Measurements from ENCODE around the gene FNDC11. TPM values are rescaled to one million over a fixed set of nuclear protein-coding genes. Genes with fewer than 3 reads are reported as not detected.

Gene FNDC11
- total RNA-seq, 2 experiments from 2014 or later, result 0.48 to 0.55 TPM

- H3K36me3 Mint-ChIP-seq, result peaks cover 11% of the 10 kb centered on the region
- H3K4me1 Mint-ChIP-seq, result peaks cover 6% of the 10 kb centered on the region
- H3K4me3 Mint-ChIP-seq, result no peak overlapping the region
- POLR2A ChIA-PET, result no interaction called here
- no peak for ATAC-seq (ENCODE audit: low read depth)
- no peaks in the 10 kb centered on the region for H3K9me3 Mint-ChIP-seq
- DNase-seq, result no peak
- H3K27ac Mint-ChIP-seq, result no peak overlapping the region
- peaks cover 4% of the 10 kb centered on the region for H3K27me3 Mint-ChIP-seq
These were observed 32.8 kb downstream of the FNDC11 start for GRCh38 chr20:63586797-63587196.

GRCh38 chr20:63587256-63587655 is 33.3 kb downstream of the FNDC11 start:
- POLR2A ChIA-PET, result interaction anchor here (1.2 kb wide), 1 partner anchor 13 kb away, joined by 5 read pairs; the partner anchor contains the start of gene HELZ2
- Mint-ChIP-seq H3K27me3 (peaks cover 4% of the 10 kb centered on the region), H3K4me1 (peaks cover 6% of the 10 kb centered on the region), H3K27ac (no peak overlapping the region), H3K9me3 (no peaks in the 10 kb centered on the region), H3K4me3 (no peak overlapping the region), H3K36me3 (peaks cover 11% of the 10 kb centered on the region)
- ATAC-seq (ENCODE audit: low read depth) (no peak), DNase-seq (no peak)

GRCh38 chr20:63587776-63588591 is 34.0 kb downstream of the FNDC11 start:
- Mint-ChIP-seq H3K4me3 (no peak overlapping the region), H3K9me3 (no peaks in the 10 kb centered on the region), H3K36me3 (peaks cover 11% of the 10 kb centered on the region), H3K27ac (no peak overlapping the region), H3K27me3 (peaks cover 4% of the 10 kb centered on the region), H3K4me1 (peaks cover 6% of the 10 kb centered on the region)
- POLR2A ChIA-PET, result interaction anchor here (1.0 to 1.2 kb wide), 2 partner anchors 14 to 67 kb away, joined by 3 to 5 read pairs; partner anchors contain the start of gene HELZ2
- DNase-seq, result no peak
- ATAC-seq (ENCODE audit: low read depth), result no peak

DNA sequence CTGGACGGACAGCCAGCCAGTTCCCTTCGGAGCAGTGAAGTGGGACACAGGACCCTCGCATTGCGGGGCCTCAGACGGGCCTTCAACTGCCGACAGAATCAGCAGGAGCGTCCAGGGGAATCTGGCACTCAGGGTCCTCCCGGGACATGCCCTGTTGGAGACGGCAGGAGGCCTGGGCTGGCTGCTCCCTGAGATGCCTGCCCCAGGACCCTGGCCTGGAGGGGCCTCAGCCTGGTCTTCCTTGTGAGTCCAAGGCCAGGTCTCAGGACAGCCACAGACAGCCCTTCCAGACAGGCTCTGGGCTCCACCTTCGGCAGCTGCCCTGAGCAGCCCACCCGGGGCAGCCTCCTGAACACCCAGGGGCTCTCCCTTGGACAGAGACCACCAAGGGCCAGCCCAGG is 34.7 kb downstream of the FNDC11 start:
- H3K27ac Mint-ChIP-seq, result no peak overlapping the region

DNA sequence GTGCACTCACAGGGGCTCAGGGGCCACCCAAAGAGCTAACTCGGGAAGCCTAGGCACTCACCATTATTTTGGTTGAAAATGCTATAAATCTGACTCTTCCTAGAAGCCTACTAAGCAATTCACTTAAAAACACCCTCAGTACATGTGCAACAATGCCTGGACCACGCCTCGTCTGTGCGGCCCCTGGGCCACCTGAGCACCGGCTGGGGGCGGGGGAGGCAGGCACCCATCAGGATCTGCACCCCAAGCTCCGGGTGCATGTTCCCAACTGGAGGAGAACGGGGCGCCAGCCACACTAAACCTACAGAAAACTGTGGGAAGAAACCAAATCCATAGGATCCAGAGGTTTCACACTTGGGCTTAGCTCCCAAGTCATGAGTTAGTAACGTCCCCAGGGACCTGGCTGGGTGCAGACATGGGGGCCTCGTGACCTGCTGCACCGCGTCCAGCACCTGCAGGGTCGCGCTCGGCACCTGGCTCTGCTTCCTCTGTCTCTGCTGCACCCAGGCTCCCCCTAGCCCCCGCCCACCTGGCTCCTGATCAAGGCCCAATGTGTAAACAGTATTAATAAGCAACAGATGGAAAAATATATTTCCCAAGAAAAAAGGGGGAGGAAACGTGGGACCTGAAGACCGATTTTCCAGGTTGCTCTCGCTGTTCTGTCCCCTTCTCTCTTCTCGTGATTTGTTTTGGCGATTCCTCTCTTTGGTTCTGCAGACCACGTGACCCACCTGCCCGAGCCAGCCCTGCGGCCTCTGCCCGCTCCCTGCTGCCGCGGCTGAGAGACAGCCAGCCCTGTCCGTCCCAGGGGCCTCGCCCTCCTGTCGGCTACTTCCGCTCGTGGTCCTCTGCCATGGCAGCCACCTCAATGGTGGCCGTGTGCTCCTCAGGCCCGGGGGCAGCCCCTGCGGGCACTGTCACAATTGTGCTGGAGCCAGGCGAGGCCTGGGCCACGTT is 35.6 kb downstream of the FNDC11 start:
- Mint-ChIP-seq H3K27ac (no peak overlapping the region), H3K27me3 (no peaks in the 10 kb centered on the region), H3K4me1 (peaks cover 6% of the 10 kb centered on the region), H3K36me3 (peaks cover 11% of the 10 kb centered on the region), H3K4me3 (no peak overlapping the region), H3K9me3 (no peaks in the 10 kb centered on the region)
- DNase-seq, result no peak
- POLR2A ChIA-PET, result no interaction called here
- ATAC-seq (ENCODE audit: low read depth), result no peak

More for the DNA sequence above, 34.7 kb downstream of the FNDC11 start:
- Mint-ChIP-seq H3K4me3 (no peak overlapping the region), H3K27me3 (no peaks in the 10 kb centered on the region), H3K36me3 (peaks cover 11% of the 10 kb centered on the region), H3K4me1 (peaks cover 6% of the 10 kb centered on the region), H3K9me3 (no peaks in the 10 kb centered on the region)
- POLR2A ChIA-PET, result interaction anchor here (1.0 kb wide), 1 partner anchor 68 kb away, joined by 3 read pairs; no protein-coding TSS in a partner anchor
- DNase-seq, result no peak
- no peak for ATAC-seq (ENCODE audit: low read depth)

DNA sequence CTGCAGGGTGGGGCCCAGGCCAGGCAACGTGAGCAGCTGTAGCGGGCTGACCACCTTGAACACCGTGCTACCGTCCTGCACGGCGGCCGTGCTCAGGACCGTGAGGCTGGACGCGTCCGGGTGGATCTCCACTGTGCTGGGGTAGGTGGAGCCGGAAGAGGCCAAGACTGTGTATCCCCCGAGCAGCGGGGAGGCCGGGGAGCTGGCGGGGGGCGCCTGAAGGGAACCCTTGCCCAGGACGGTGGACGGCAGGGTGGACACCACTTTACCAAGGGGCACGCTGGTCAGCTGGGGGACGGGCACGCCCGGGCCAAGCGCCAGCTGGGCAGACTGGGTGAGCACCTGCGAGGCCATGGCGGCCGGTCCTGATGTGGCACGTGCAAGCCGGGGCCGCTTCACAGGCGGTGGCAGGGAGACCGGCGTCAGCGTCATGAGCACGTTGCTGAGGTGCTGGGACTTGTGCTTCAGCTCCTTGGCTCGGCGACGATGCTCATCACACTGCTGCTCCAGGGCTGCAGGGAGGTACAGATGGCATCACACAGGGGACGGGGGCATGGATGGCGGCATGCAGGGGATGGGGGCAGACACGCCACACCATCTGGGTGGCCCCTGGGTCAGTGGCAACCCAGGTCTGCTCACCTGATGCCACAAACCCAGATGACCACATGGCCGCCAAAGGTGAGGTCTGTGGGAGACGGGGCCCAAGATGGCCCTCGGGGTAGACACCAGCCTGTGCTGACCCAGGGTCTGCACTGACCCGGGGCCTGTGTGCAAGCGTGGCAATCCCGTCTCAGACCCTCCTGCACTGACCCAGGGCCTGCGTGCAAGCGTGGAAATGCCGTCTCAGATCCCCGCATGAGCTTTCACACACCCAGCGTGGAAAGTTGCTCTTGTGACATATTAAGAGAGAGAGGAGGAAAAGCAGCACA is 36.5 kb downstream of the FNDC11 start:
- no peak overlapping the region for H3K27ac Mint-ChIP-seq
- no peak for ATAC-seq (ENCODE audit: low read depth)
- H3K4me3 Mint-ChIP-seq, result no peak overlapping the region
- POLR2A ChIA-PET, result no interaction called here
- no peaks in the 10 kb centered on the region for H3K27me3 Mint-ChIP-seq
- no peak for DNase-seq
- H3K9me3 Mint-ChIP-seq, result no peaks in the 10 kb centered on the region
- H3K4me1 Mint-ChIP-seq, result peaks cover 6% of the 10 kb centered on the region
- H3K36me3 Mint-ChIP-seq, result peaks cover 17% of the 10 kb centered on the region

GRCh38 chr20:63591147-63591533 is 37.2 kb downstream of the FNDC11 start:
- Mint-ChIP-seq H3K4me1 (peaks cover 6% of the 10 kb centered on the region), H3K27me3 (no peaks in the 10 kb centered on the region), H3K36me3 (peaks cover 18% of the 10 kb centered on the region), H3K4me3 (no peak overlapping the region), H3K9me3 (no peaks in the 10 kb centered on the region), H3K27ac (no peak overlapping the region)
- POLR2A ChIA-PET, result no interaction called here
- DNase-seq (no peak), ATAC-seq (ENCODE audit: low read depth) (no peak)

DNA sequence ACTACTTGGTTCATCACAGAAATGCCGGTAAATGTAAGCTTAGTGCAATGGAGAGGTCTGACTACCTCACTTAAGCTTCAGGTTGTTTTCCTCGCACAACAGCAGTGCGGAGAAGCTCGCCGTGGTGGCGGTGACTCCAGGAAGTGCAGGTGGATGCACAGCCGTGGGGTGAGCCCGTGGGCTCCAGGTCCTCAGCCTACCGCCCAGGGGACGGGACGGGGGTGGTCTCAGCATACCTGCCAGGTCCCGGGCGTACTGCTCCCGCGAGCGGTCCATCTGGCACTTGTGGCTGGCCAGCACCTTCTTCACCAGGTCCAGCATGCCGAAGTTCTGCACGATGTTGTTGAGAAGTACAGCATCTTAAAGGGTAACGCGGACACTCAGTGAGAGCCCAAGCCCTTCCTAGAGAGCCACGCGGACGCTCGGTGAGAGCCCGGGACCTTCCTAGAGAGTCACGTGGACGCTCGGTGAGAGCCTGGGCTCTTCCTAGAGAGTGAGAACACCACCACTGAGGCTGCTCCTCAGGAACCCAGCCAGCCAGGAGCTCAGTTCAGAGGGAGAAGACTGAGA is 37.9 kb downstream of the FNDC11 start:
- Mint-ChIP-seq H3K27me3 (no peaks in the 10 kb centered on the region), H3K36me3 (peaks cover 18% of the 10 kb centered on the region), H3K4me3 (no peak overlapping the region), H3K9me3 (no peaks in the 10 kb centered on the region), H3K27ac (no peak overlapping the region), H3K4me1 (peaks cover 6% of the 10 kb centered on the region)
- ATAC-seq (ENCODE audit: low read depth) (no peak), DNase-seq (no peak)
- POLR2A ChIA-PET, result no interaction called here

DNA sequence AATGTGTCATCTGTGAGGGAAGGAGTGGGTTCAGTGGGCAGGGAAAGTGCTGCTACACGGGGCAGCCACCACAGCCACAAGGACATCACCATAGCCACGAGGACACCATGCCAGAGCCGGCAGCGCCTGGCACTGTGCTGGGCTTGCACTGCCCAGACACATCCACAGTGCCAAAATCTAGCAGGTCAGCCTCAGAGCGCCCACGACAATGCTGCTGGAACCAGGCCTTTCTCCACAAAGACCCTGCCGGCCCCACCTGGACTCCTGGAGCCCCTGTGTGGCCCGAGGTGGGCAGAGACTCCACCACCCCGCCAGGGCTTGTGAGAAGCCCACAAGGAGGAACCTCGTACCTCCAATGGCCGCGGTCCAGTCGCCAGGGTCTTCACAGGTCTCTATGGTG is 38.7 kb downstream of the FNDC11 start:
- DNase-seq (no peak), ATAC-seq (ENCODE audit: low read depth) (no peak)
- Mint-ChIP-seq H3K9me3 (no peaks in the 10 kb centered on the region), H3K4me1 (peaks cover 6% of the 10 kb centered on the region), H3K4me3 (no peak overlapping the region), H3K27ac (no peak overlapping the region), H3K27me3 (no peaks in the 10 kb centered on the region), H3K36me3 (peaks cover 18% of the 10 kb centered on the region)
- POLR2A ChIA-PET, result no interaction called here

- Mint-ChIP-seq H3K27me3 (no peaks in the 10 kb centered on the region), H3K36me3 (peaks cover 19% of the 10 kb centered on the region), H3K9me3 (no peaks in the 10 kb centered on the region), H3K4me1 (peaks cover 1% of the 10 kb centered on the region), H3K4me3 (no peak overlapping the region), H3K27ac (no peak overlapping the region)
- POLR2A ChIA-PET, result no interaction called here
- DNase-seq (no peak), ATAC-seq (ENCODE audit: low read depth) (no peak)
These were observed 40.1 kb downstream of the FNDC11 start for GRCh38 chr20:63594043-63594561.

- peaks cover 23% of the 10 kb centered on the region for H3K36me3 Mint-ChIP-seq
- no peaks in the 10 kb centered on the region for H3K27me3 Mint-ChIP-seq
- no peak for DNase-seq
- no peak overlapping the region for H3K27ac Mint-ChIP-seq
- H3K4me3 Mint-ChIP-seq, result no peak overlapping the region
- no peak for ATAC-seq (ENCODE audit: low read depth)
- POLR2A ChIA-PET, result no interaction called here
- H3K4me1 Mint-ChIP-seq, result peaks cover 1% of the 10 kb centered on the region
- H3K9me3 Mint-ChIP-seq, result no peaks in the 10 kb centered on the region
These were observed 41.6 kb downstream of the FNDC11 start for GRCh38 chr20:63595416-63596127.

GRCh38 chr20:63596423-63596822 is 42.5 kb downstream of the FNDC11 start:
- DNase-seq (no peak), ATAC-seq (ENCODE audit: low read depth) (no peak)
- Mint-ChIP-seq H3K4me3 (no peak overlapping the region), H3K4me1 (no peaks in the 10 kb centered on the region), H3K27me3 (no peaks in the 10 kb centered on the region), H3K9me3 (no peaks in the 10 kb centered on the region), H3K36me3 (peaks cover 21% of the 10 kb centered on the region), H3K27ac (no peak overlapping the region)
- POLR2A ChIA-PET, result no interaction called here

Measured in activated naive CD8-positive, alpha-beta T cell treated with anti-CD3 and anti-CD28 coated beads, Interleukin-2, amount 10 ng/mL, durations not matched to agents 7 days and 5 days (primary cell).